IMR-90 (cell line): ENCODE measurements around the gene CDKAL1. TPM values are rescaled to one million over a fixed set of nuclear protein-coding genes. Genes with fewer than 3 reads are reported as not detected.

Experiments used
- ATAC-seq: fragments of 200-7000 bp; cut with Tn5 transposase; 2 replicates; pipeline ENCODE4 v1.9.1; 2020; ENCODE audit warnings: low read depth, mild to moderate bottlenecking, moderate library complexity
- BruUV-seq: library from RNA; stranded (reverse); fragments of 400-500 nt; replicated peaks from 2 replicates; lab custom pipeline; 2021; lab: Mats Ljungman, UMichigan
- CTCF ChIA-PET: fragments of 300-600 bp; formaldehyde crosslinking; extraction: SDS; loops from one replicate; lab custom pipeline; 2021; ENCODE audit warnings: antibody characterized with exemption; lab: Yijun Ruan, JAX
- POLR2A ChIA-PET: fragments of 300-600 bp; sonication (Branson Sonifier 250); formaldehyde crosslinking; loops from one replicate; lab custom pipeline; 2022; ENCODE audit warnings: antibody characterized with exemption; ENCODE audit not compliant: unreplicated experiment; lab: Charles Lee
- DNase-seq: peaks from one replicate; pipeline ENCODE4 v3.0.0; 2013
- H2AFZ ChIP-seq: replicated peaks from 2 replicates; pipeline ENCODE3; 2013; ENCODE audit warnings: low read length, mild to moderate bottlenecking; ENCODE audit not compliant: poor library complexity
- H2AK5ac ChIP-seq: 2 replicates; pipeline ENCODE4 v1.6.1; 2013; ENCODE audit warnings: low read depth, low read length, inconsistent platforms
- H2AK9ac ChIP-seq: replicated peaks from 2 replicates; pipeline ENCODE3; 2013; ENCODE audit warnings: mild to moderate bottlenecking, low read depth, low read length, moderate library complexity; ENCODE audit not compliant: poor library complexity
- H2BK120ac ChIP-seq: 2 replicates; pipeline ENCODE4 v1.6.1; 2013; ENCODE audit warnings: low read depth, low read length, inconsistent platforms
- H2BK15ac ChIP-seq: 3 replicates; pipeline ENCODE4 v1.6.1; 2013; ENCODE audit warnings: low read depth, low read length, inconsistent platforms
- H2BK20ac ChIP-seq: 2 replicates; pipeline ENCODE4 v1.6.1; 2013; ENCODE audit warnings: low read depth, mild to moderate bottlenecking, inconsistent platforms, low read length, moderate library complexity
- H2BK5ac ChIP-seq: 2 replicates; pipeline ENCODE4 v1.6.1; 2013; ENCODE audit warnings: mild to moderate bottlenecking, low read depth, low read length, inconsistent platforms; ENCODE audit not compliant: poor library complexity, severe bottlenecking
- H3K14ac ChIP-seq: replicated peaks from 2 replicates; pipeline ENCODE4 v1.6.1; 2013; ENCODE audit warnings: low read depth, low read length, inconsistent platforms
- H3K18ac ChIP-seq: 2 replicates; pipeline ENCODE4 v1.6.1; 2013; ENCODE audit warnings: low read depth, low read length, control low read depth
- H3K23ac ChIP-seq: 2 replicates; pipeline ENCODE4 v1.6.1; 2013; ENCODE audit warnings: low read depth, low read length, inconsistent platforms
- H3K27ac ChIP-seq: 2 replicates; pipeline ENCODE4 v1.5.1; 2013; ENCODE audit warnings: mild to moderate bottlenecking, control low read depth, low read length; ENCODE audit not compliant: insufficient read depth
- H3K27me3 ChIP-seq: 2 replicates; pipeline ENCODE4 v1.6.1; 2013; ENCODE audit warnings: low read length; ENCODE audit not compliant: control insufficient read depth, insufficient read depth
- H3K36me3 ChIP-seq: 2 replicates; pipeline ENCODE4 v1.6.1; 2013; ENCODE audit warnings: low read length, mixed read lengths; ENCODE audit not compliant: control insufficient read depth, insufficient read depth
- H3K4ac ChIP-seq: 2 replicates; pipeline ENCODE4 v1.6.1; 2013; ENCODE audit warnings: low read depth, low read length, inconsistent platforms
- H3K4me1 ChIP-seq: 2 replicates; pipeline ENCODE4 v1.6.1; 2013; ENCODE audit warnings: low read length, mixed read lengths; ENCODE audit not compliant: control insufficient read depth, insufficient read depth
- H3K4me2 ChIP-seq: 2 replicates; pipeline ENCODE4 v1.6.1; 2013; ENCODE audit warnings: low read depth, mild to moderate bottlenecking, control low read depth, low read length, moderate library complexity
- H3K4me3 ChIP-seq: 2 replicates; pipeline ENCODE4 v1.5.1; 2013; ENCODE audit warnings: low read depth, mild to moderate bottlenecking, control low read depth, low read length, moderate library complexity; ENCODE audit not compliant: insufficient read depth
- H3K56ac ChIP-seq: 2 replicates; pipeline ENCODE4 v1.6.1; 2013; ENCODE audit warnings: low read length, inconsistent platforms; ENCODE audit not compliant: insufficient read depth; ENCODE audit errors: extremely low read depth
- H3K79me1 ChIP-seq, 2 experiments: 2 replicates each; pipeline ENCODE4 v1.6.1; 2013; ENCODE audit warnings: low read length in 2 of 2, inconsistent platforms in 1 of 2, low read depth in 1 of 2
- H3K9ac ChIP-seq: 2 replicates; pipeline ENCODE4 v1.6.1; 2013; ENCODE audit warnings: low read depth, low read length, control low read depth
- H3K9me1 ChIP-seq: 2 replicates; pipeline ENCODE4 v1.6.1; 2013; ENCODE audit warnings: low read length, inconsistent platforms; ENCODE audit not compliant: insufficient read depth
- H3K9me3 ChIP-seq: 2 replicates; pipeline ENCODE4 v1.6.1; 2013; ENCODE audit warnings: low read length; ENCODE audit not compliant: control insufficient read depth, insufficient read depth
- H4K20me1 ChIP-seq: 2 replicates; pipeline ENCODE4 v1.6.1; 2013; ENCODE audit warnings: low read length, inconsistent platforms; ENCODE audit not compliant: insufficient read depth
- H4K5ac ChIP-seq: 2 replicates; pipeline ENCODE4 v1.6.1; 2013; ENCODE audit warnings: mild to moderate bottlenecking, low read depth, low read length, control low read depth
- H4K8ac ChIP-seq, 2 experiments: 2 replicates each; pipeline ENCODE4 v1.6.1; 2013; ENCODE audit warnings: low read depth in 2 of 2, low read length in 2 of 2, control low read depth in 1 of 2, inconsistent platforms in 1 of 2
- H4K91ac ChIP-seq: 2 replicates; pipeline ENCODE4 v1.6.1; 2013; ENCODE audit warnings: low read depth, low read length, inconsistent platforms; ENCODE audit not compliant: insufficient read depth
- CEBPB ChIP-seq: IDR thresholded peaks from 2 replicates; pipeline ENCODE4 v1.6.1; 2012; ENCODE audit warnings: low read depth, low read length, improper control_type of control experiment
- CHD1 ChIP-seq: IDR thresholded peaks from 2 replicates; pipeline ENCODE4 v1.6.1; 2012; ENCODE audit warnings: low read depth, low read length, improper control_type of control experiment
- WGBS, 2 experiments: methylation state at CpG; one replicate each; pipeline versions ENCODE4 v1.1.5 to v1.1.7; 2013; ENCODE audit warnings: missing lambda C conversion rate in 2 of 2; ENCODE audit not compliant: insufficient read length in 1 of 2; ENCODE audit errors: extremely low coverage in 2 of 2; 5-methylcytosine and 5-hydroxymethylcytosine counted together
- dilution Hi-C: fragments of 300-500 bp; cut with HindIII; formaldehyde crosslinking; loops from one replicate; pipeline ENCODE4 v1.14.3; 2018; ENCODE audit warnings: low sequenced_read_pairs; ENCODE audit not compliant: unreplicated experiment
- in situ Hi-C: fragments of 300-500 bp; cut with MboI; formaldehyde crosslinking; loops from 3 replicates; pipeline ENCODE4 v1.14.3; 2019; ENCODE audit warnings: low sequenced_read_pairs, inconsistent platforms, mixed read lengths
- intact Hi-C: fragments of 100-400 bp; cut with micrococcal nuclease; formaldehyde crosslinking; loops from 2 replicates; pipeline ENCODE4 v1.10.0; 2022
- polyA plus RNA-seq, 3 experiments: library from polyadenylated mRNA; depleted of rRNA; stranded (reverse); fragments of >200 nt; gene quantifications; 2 replicates each; pipeline ENCODE4 v1.2.3, GENCODE V29; 2012; ENCODE audit warnings: low replicate concordance in 1 of 3
- total RNA-seq: library from RNA; depleted of rRNA; stranded (reverse); fragments of >200 nt; gene quantifications from 2 replicates; pipeline ENCODE4 v1.2.3, GENCODE V29; 2012

Gene CDKAL1
- total and polyA plus RNA-seq, 2 of the 4 experiments (the other 2 are of a cell fraction) = 3.7 to 13.1 TPM

- intact Hi-C loops = loop anchor here (2.0 kb wide), 1 partner anchor 14 kb away; no protein-coding TSS in a partner anchor
- H3K27me3 ChIP-seq = no peaks in the 10 kb centered on the region
- no peak overlapping the region for H3K14ac ChIP-seq
- no peak overlapping the region for H3K9ac ChIP-seq
- no peak overlapping the region for H4K5ac ChIP-seq
- no peaks in the 10 kb centered on the region; a peak in 1 of 4 replicates for H3K79me1 ChIP-seq
- H2BK120ac ChIP-seq = peak overlapping the region; percentile 14; the same call in 1 of the 2 replicates
- no peak overlapping the region for H2AK5ac ChIP-seq
- WGBS, 2 experiments = 84% methylated on average over 4 of the region's 9 CpGs; no CpG with 5 or more reads in 1 of the 2 experiments
- peak overlapping the region; percentile 31; the same call in 1 of the 2 replicates for H4K91ac ChIP-seq
- H3K27ac ChIP-seq = no peak overlapping the region
- no peak for DNase-seq
- in situ Hi-C loops = no loop called here
- no peak overlapping the region; the same call in 2 of the 3 replicates for H2BK15ac ChIP-seq
- no peaks in the 10 kb centered on the region for H3K9me1 ChIP-seq
- H3K4me3 ChIP-seq = no peak overlapping the region
- no peaks in the 10 kb centered on the region for H3K36me3 ChIP-seq
- no peak overlapping the region for H2BK5ac ChIP-seq
- ChIA-PET CTCF (no interaction called here), POLR2A (no interaction called here)
- H4K20me1 ChIP-seq = no peaks in the 10 kb centered on the region
- dilution Hi-C loops = no loop called here
- no peak overlapping the region for H2AK9ac ChIP-seq
- peaks cover 4% of the 10 kb centered on the region for H3K4me1 ChIP-seq
- no peak overlapping the region for H3K4me2 ChIP-seq
- TF ChIP-seq CHD1 = no peak
- TF ChIP-seq CEBPB = no peak
- no TSS peak for BruUV-seq
- no peak overlapping the region for H4K8ac ChIP-seq
- H3K56ac ChIP-seq = no peak overlapping the region
- H3K4ac ChIP-seq = peak overlapping the region; percentile 20; the same call in 1 of the 2 replicates
- no peak overlapping the region for H2AFZ ChIP-seq
- no peak for ATAC-seq
- H3K9me3 ChIP-seq = no peaks in the 10 kb centered on the region
- H2BK20ac ChIP-seq = 0 out of 2 replicates have a peak overlapping the region, but pooled peaks have one; percentile 27
- peak overlapping the region; percentile 38; the same call in 1 of the 2 replicates for H3K18ac ChIP-seq
- no peak overlapping the region for H3K23ac ChIP-seq
Observed at GRCh38 chr6:21188505-21189223, 654.4 kb downstream of the CDKAL1 start.
